Lung (tissue), 12 donors: ENCODE results near the gene CLDN3. TPM values are rescaled to one million over a fixed set of nuclear protein-coding genes. Genes with fewer than 3 reads are reported as not detected.

Source experiments
- ATAC-seq: fragments of 200-7000 bp; cut with Tn5 transposase; one replicate; pipeline ENCODE4 v1.9.1; 2020; ENCODE audit warnings: moderate number of reproducible peaks; ENCODE audit not compliant: insufficient read depth, low FRiP score
- DNase-seq, 3 donors: peaks; one replicate each; pipeline ENCODE4 v3.0.0-alpha.2; 2013 to 2017
- H3K27ac ChIP-seq, 2 donors: one replicate each; pipeline ENCODE4 v1.5.1; 2013; ENCODE audit warnings: mild to moderate bottlenecking in 2 of 2, moderate library complexity in 2 of 2, control low read depth in 1 of 2, inconsistent platforms in 1 of 2, low read depth in 1 of 2, low read length in 1 of 2
- H3K27me3 ChIP-seq, 3 donors: one replicate each; pipeline ENCODE4 v1.5.1; 2013; ENCODE audit warnings: low read length in 2 of 3; ENCODE audit not compliant: control insufficient read depth in 3 of 3, insufficient read depth in 3 of 3
- H3K36me3 ChIP-seq, 4 donors: one replicate each; pipeline ENCODE4 v1.5.1; 2013; ENCODE audit warnings: low read length in 4 of 4, mild to moderate bottlenecking in 1 of 4, moderate library complexity in 1 of 4; ENCODE audit not compliant: control insufficient read depth in 4 of 4, insufficient read depth in 4 of 4
- H3K4me1 ChIP-seq, 5 donors: one replicate each; pipeline ENCODE4 v1.5.1; 2013; ENCODE audit warnings: low read length in 5 of 5, mild to moderate bottlenecking in 2 of 5, moderate library complexity in 1 of 5; ENCODE audit not compliant: control insufficient read depth in 5 of 5, insufficient read depth in 5 of 5
- H3K4me3 ChIP-seq: one replicate; pipeline ENCODE4 v1.5.1; 2013; ENCODE audit warnings: mild to moderate bottlenecking, control low read depth, moderate library complexity
- H3K9ac ChIP-seq, 2 donors: one replicate each; pipeline ENCODE4 v1.5.1; 2013; ENCODE audit warnings: low read length in 2 of 2, control low read depth in 1 of 2; ENCODE audit not compliant: insufficient read depth in 1 of 2
- H3K9me3 ChIP-seq, 4 donors: one replicate each; pipeline ENCODE4 v1.5.1; 2013; ENCODE audit warnings: low read length in 3 of 4, mild to moderate bottlenecking in 1 of 4, moderate library complexity in 1 of 4; ENCODE audit not compliant: control insufficient read depth in 4 of 4, insufficient read depth in 3 of 4
- WGBS, 2 donors: extraction: QIAGEN DNeasy Blood & Tissue Kit; methylation state at CpG; one replicate each; pipeline ENCODE4 v1.1.7; 2013; 5-methylcytosine and 5-hydroxymethylcytosine counted together
- polyA plus RNA-seq, 2 donors: library from polyadenylated mRNA; stranded (reverse); fragments of 200-250 nt; gene quantifications; one replicate each; pipeline ENCODE4 v1.2.1, GENCODE V29; 2013
- total RNA-seq, 2 donors: library from RNA; depleted of rRNA in 1 of 2; stranded (reverse); fragments of >200 nt in 1 of 2; gene quantifications; one replicate each; pipeline ENCODE4 v1.2.1, GENCODE V29; 2014 to 2021
- TF ChIP-seq, protein P1 (sequence below): IDR thresholded peaks from 2 replicates; pipeline ENCODE4 v1.5.1; 2012; ENCODE audit warnings: mild to moderate bottlenecking; ENCODE audit errors: control extremely low read depth, extremely low read depth
- donor health status: control.
- donor health status: control.
- donor health status: Bipolar disorder and iron deficiency.
- donor health status: healthy.
- donor health status: DM: yes; HTN: yes; CAD: no.

The CLDN3 gene
- total and polyA plus RNA-seq, 4 donors: 42.9 to 54.7 (median 43.6) TPM

DNA sequence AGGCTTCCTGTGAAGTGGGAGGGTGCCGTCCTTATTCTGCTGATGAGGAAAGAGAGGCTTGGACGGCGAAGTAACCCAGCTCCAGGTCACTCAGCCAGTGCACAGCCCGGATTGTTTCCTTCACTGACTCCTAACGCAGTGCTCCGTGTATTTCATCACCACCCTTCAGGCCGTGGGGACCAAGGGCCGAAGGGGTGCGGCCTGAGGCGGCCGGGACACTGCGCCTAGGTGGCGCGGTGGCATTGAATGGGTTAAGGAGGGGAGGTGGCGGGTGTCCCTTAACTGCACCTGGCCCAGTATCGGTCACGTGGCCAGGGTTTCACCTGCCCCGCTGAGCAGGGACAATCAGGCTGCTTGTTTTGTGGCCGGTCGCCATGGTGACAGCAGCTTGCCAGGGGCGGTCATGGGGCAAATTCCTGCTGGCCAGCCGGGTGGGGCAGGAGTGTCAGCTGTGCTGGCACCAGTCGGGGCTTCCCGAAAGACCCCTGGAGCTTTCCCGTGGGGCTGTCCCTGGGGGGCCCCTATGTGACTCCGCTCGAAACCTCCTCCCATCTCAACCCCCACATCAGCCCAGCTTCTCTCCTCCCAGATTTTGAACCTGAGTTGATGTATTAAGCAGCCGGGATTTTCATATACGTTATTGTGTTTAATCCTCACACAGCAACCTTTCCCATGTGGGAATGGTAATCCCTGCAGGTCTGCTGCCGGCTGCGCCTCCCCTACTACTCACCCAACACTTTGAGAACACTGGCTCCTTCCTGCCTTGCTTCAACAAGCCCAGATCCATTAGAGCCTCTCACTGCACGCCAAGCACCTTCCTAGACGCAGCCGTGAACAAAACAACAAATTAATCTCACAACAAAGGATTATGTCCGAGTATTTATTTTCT, 27.1 kb downstream of the CLDN3 start:
- no peaks in the 10 kb centered on the region for H3K9me3 ChIP-seq
- H3K27me3 ChIP-seq: peaks cover 0 to 4% (median 0%) of the 10 kb centered on the region in 3 donors
- ATAC-seq (peak; percentile 7), DNase-seq (peak; percentile 76 to 91 (median 88))
- TF ChIP-seq, protein P1, sequence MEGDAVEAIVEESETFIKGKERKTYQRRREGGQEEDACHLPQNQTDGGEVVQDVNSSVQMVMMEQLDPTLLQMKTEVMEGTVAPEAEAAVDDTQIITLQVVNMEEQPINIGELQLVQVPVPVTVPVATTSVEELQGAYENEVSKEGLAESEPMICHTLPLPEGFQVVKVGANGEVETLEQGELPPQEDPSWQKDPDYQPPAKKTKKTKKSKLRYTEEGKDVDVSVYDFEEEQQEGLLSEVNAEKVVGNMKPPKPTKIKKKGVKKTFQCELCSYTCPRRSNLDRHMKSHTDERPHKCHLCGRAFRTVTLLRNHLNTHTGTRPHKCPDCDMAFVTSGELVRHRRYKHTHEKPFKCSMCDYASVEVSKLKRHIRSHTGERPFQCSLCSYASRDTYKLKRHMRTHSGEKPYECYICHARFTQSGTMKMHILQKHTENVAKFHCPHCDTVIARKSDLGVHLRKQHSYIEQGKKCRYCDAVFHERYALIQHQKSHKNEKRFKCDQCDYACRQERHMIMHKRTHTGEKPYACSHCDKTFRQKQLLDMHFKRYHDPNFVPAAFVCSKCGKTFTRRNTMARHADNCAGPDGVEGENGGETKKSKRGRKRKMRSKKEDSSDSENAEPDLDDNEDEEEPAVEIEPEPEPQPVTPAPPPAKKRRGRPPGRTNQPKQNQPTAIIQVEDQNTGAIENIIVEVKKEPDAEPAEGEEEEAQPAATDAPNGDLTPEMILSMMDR: no peak
- no peak overlapping the region for H3K4me3 ChIP-seq
- peak overlapping the region in 1 of 2 donors; percentile 87 for H3K27ac ChIP-seq
- H3K4me1 ChIP-seq: peaks cover 0 to 4% (median 2%) of the 10 kb centered on the region in 5 donors
- no peaks in the 10 kb centered on the region for H3K36me3 ChIP-seq
- peak overlapping the region; percentile 55 to 90 for H3K9ac ChIP-seq
- 37 to 54% methylated on average over 35 of the region's 35 CpGs for WGBS, 2 donors

DNA sequence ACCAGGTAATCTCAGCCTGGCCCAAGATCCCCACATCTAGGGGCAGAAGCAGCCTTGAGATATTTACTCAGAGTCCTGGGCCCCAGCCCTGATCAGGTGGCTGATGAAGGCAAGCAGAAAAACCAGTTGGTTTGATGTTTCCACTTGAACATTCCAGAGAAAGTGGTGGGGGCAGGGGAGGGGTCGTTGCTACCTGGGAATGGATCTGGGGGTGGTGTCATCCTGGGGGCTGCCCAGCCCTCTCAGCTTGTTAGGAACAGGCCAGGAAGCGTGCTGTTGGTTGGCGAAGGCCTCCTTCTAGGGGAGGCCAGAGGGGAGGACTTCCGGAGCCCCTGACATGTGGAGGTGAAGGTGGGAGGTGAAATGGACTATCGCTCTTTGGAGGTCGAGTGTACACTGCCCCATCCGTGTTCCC, 27.7 kb downstream of the CLDN3 start:
- peak; percentile 74 to 87 (median 84) for DNase-seq
- peaks cover 0 to 11% (median 3%) of the 10 kb centered on the region in 5 donors for H3K4me1 ChIP-seq
- peaks cover 0 to 4% (median 0%) of the 10 kb centered on the region in 3 donors for H3K27me3 ChIP-seq
- WGBS, 2 donors: 45 to 62% methylated on average over 7 of the region's 7 CpGs
- H3K36me3 ChIP-seq: peaks cover 0 to 2% (median under 1%) of the 10 kb centered on the region in 4 donors
- TF ChIP-seq, protein P1: no peak
- H3K4me3 ChIP-seq: no peak overlapping the region
- no peak for ATAC-seq
- H3K9me3 ChIP-seq: no peaks in the 10 kb centered on the region
- peak overlapping the region; percentile 3 to 90 for H3K9ac ChIP-seq
- peak overlapping the region in 1 of 2 donors; percentile 87 for H3K27ac ChIP-seq

DNA sequence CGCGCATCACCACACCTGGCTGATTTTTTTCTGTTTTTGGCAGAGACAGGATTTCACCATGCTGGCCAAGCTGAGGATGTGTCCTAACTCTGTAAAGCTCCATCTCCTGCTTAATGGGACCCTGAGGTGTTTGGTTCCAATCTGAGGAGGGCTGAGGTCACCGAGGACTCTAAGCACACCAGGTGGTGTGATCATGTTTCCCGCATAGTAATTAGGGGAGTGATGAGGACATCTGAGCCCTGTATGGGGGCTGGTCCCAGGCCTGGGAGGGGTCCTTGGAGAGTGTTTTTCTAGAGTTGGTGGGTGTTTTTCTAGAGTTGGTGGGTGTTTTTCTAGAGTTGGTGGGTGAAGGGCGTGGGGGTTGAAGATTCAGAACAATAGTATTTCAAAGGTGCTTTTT, 28.5 kb downstream of the CLDN3 start:
- H3K4me3 ChIP-seq: no peak overlapping the region
- peak overlapping the region in 1 of 2 donors; percentile 49 for H3K9ac ChIP-seq
- H3K27me3 ChIP-seq: peaks cover 0 to 4% (median 0%) of the 10 kb centered on the region in 3 donors
- peak overlapping the region in 1 of 2 donors; percentile 55 for H3K27ac ChIP-seq
- peaks cover 0 to 9% (median 3%) of the 10 kb centered on the region in 4 donors for H3K36me3 ChIP-seq
- TF ChIP-seq, protein P1: no peak
- H3K9me3 ChIP-seq: no peaks in the 10 kb centered on the region
- DNase-seq (no peak), ATAC-seq (no peak)
- peaks cover 0 to 11% (median 3%) of the 10 kb centered on the region in 5 donors for H3K4me1 ChIP-seq
- WGBS, 2 donors: 82 to 92% methylated on average over 5 of the region's 5 CpGs
